ENCODE data around the gene RPUSD1. TPM values are rescaled to one million over a fixed set of nuclear protein-coding genes. Genes with fewer than 3 reads are reported as not detected.

The RPUSD1 gene
- total and polyA plus RNA-seq, 8 donors = 8.6 to 21.0 (median 12.1) TPM

GRCh38 chr16:796296-797119 is 8.3 kb upstream of the RPUSD1 start:
- no peaks in the 10 kb centered on the region for H3K9me3 ChIP-seq
- peaks cover 17 to 36% of the 10 kb centered on the region in 2 donors for H3K27me3 ChIP-seq
- DNase-seq = no peak
- no peak for TF ChIP-seq CTCF (IDR thresholded peaks at IDR 0.05)
- peaks cover 0 to 25% of the 10 kb centered on the region in 2 donors for H3K36me3 ChIP-seq
- intact Hi-C loops (cut with DNase I) = no loop called here
- H3K27ac ChIP-seq = no peak overlapping the region
- H3K4me3 ChIP-seq = no peak overlapping the region
- no peak for ATAC-seq
- H3K4me1 ChIP-seq = no peaks in the 10 kb centered on the region

- intact Hi-C loops (cut with DNase I) = no loop called here
- Histone ChIP-seq H3K9me3 (no peaks in the 10 kb centered on the region), H3K27me3 (peaks cover 9 to 28% of the 10 kb centered on the region in 2 donors), H3K4me1 (no peaks in the 10 kb centered on the region), H3K27ac (no peak overlapping the region), H3K36me3 (peaks cover 0 to 30% of the 10 kb centered on the region in 2 donors), H3K4me3 (no peak overlapping the region)
- no peak for ATAC-seq
- TF ChIP-seq CTCF (IDR thresholded peaks at IDR 0.05) = no peak
- no peak for DNase-seq
These were observed 7.5 kb upstream of the RPUSD1 start for GRCh38 chr16:795580-796229.

- no peak for TF ChIP-seq CTCF (IDR thresholded peaks at IDR 0.05)
- Histone ChIP-seq H3K4me3 (no peak overlapping the region), H3K36me3 (peaks cover 0 to 30% of the 10 kb centered on the region in 2 donors), H3K27me3 (peaks cover 2 to 20% of the 10 kb centered on the region in 2 donors), H3K9me3 (no peaks in the 10 kb centered on the region), H3K4me1 (no peaks in the 10 kb centered on the region), H3K27ac (no peak overlapping the region)
- intact Hi-C loops (cut with DNase I) = no loop called here
- no peak for ATAC-seq
- DNase-seq = no peak
These were observed 6.8 kb upstream of the RPUSD1 start for GRCh38 chr16:794853-795466.

GRCh38 chr16:794091-794822 is 6.1 kb upstream of the RPUSD1 start:
- Histone ChIP-seq H3K4me1 (peaks cover 0 to 3% of the 10 kb centered on the region in 2 donors), H3K4me3 (no peak overlapping the region), H3K27ac (no peak overlapping the region), H3K9me3 (no peaks in the 10 kb centered on the region), H3K36me3 (peaks cover 0 to 30% of the 10 kb centered on the region in 2 donors), H3K27me3 (peaks cover 0 to 13% of the 10 kb centered on the region in 2 donors)
- DNase-seq (no peak), ATAC-seq (no peak)
- no peak for TF ChIP-seq CTCF (IDR thresholded peaks at IDR 0.05)
- intact Hi-C loops (cut with DNase I) = no loop called here
